GM12878 (cell line): Measurements from ENCODE around the gene MEGF6. TPM values are rescaled to one million over a fixed set of nuclear protein-coding genes. Genes with fewer than 3 reads are reported as not detected.

Experiments
- ATAC-seq: fragments of 200-7000 bp; cut with Tn5 transposase; 3 replicates; pipeline ENCODE4 v1.9.1; 2020; ENCODE audit warnings: mild to moderate bottlenecking, moderate library complexity
- BruUV-seq: library from RNA; stranded (reverse); fragments of 400-500 nt; replicated peaks from 2 replicates; lab custom pipeline; 2021; lab: Mats Ljungman, UMichigan
- CTCF ChIA-PET: fragments of 300-600 bp; sonication (Branson Sonifier 250); formaldehyde crosslinking; extraction: SDS; loops from one replicate; lab custom pipeline; 2021; ENCODE audit warnings: inconsistent platforms; lab: Yijun Ruan, JAX
- POLR2A ChIA-PET: fragments of 350-600 bp; formaldehyde crosslinking; extraction: SDS; loops from one replicate; lab custom pipeline; 2021; ENCODE audit warnings: inconsistent platforms; lab: Charles Lee
- RAD21 ChIA-PET: fragments of 300-600 bp; sonication (Branson Sonifier 250); formaldehyde crosslinking; loops from one replicate; lab custom pipeline; 2023; ENCODE audit warnings: antibody characterized with exemption; ENCODE audit not compliant: unreplicated experiment; lab: Charles Lee
- SMC1A ChIA-PET: fragments of 300-600 bp; sonication (Branson Sonifier 250); formaldehyde crosslinking; loops from one replicate; lab custom pipeline; 2023; ENCODE audit not compliant: unreplicated experiment, uncharacterized antibody; lab: Charles Lee
- DNase-seq: peaks from one replicate; pipeline ENCODE4 v3.0.0-alpha.2; 2011; ENCODE audit warnings: low read depth, low spot score
- FAIRE-seq: peaks from 3 replicates; lab custom pipeline; 2011; peaks lifted over from hg19 to GRCh38; lab: Jason Lieb, UNC
- H2AFZ ChIP-seq: 2 replicates; pipeline ENCODE4 v1.6.0; 2011; ENCODE audit warnings: low read depth, low read length, control low read depth; ENCODE audit not compliant: control insufficient read depth
- H3K27ac ChIP-seq: 2 replicates; pipeline ENCODE4 v1.5.1; 2011; ENCODE audit warnings: control low read depth; ENCODE audit not compliant: control insufficient read depth, insufficient read depth
- H3K27me3 ChIP-seq, 2 experiments: replicated peaks in 1 of 2; 2 replicates each; pipeline versions ENCODE4 v1.6.0 to v1.6.1; 2011; ENCODE audit warnings: low read length in 1 of 2; ENCODE audit not compliant: control insufficient read depth in 2 of 2, insufficient read depth in 2 of 2
- H3K36me3 ChIP-seq, 2 experiments: 2 replicates each; pipeline ENCODE4 v1.5.1; 2011; ENCODE audit warnings: low read length in 1 of 2; ENCODE audit not compliant: control insufficient read depth in 2 of 2, insufficient read depth in 2 of 2
- H3K4me1 ChIP-seq: 2 replicates; pipeline ENCODE4 v1.6.1; 2011; ENCODE audit warnings: mild to moderate bottlenecking, low read length, moderate library complexity, mixed read lengths; ENCODE audit not compliant: control insufficient read depth, insufficient read depth
- H3K4me2 ChIP-seq: 2 replicates; pipeline ENCODE4 v1.6.0; 2011; ENCODE audit warnings: control low read depth; ENCODE audit not compliant: control insufficient read depth, insufficient read depth
- H3K4me3 ChIP-seq: fragments of 200-600 bp; sonication (generic); 2 replicates; pipeline ENCODE4 v1.5.1; 2016
- H3K79me2 ChIP-seq: 2 replicates; pipeline ENCODE4 v1.6.0; 2011; ENCODE audit warnings: low read length; ENCODE audit not compliant: control insufficient read depth, insufficient read depth
- H3K9ac ChIP-seq: 2 replicates; pipeline ENCODE4 v1.8.0; 2011; ENCODE audit warnings: low read length, control low read depth, mixed read lengths; ENCODE audit not compliant: control insufficient read depth, insufficient read depth
- H3K9me3 ChIP-seq: replicated peaks from 3 replicates; pipeline ENCODE4 v1.5.1; 2011; ENCODE audit warnings: mild to moderate bottlenecking, low read length; ENCODE audit not compliant: control insufficient read depth, insufficient read depth
- H4K20me1 ChIP-seq: 2 replicates; pipeline ENCODE4 v1.6.0; 2011; ENCODE audit not compliant: control insufficient read depth, insufficient read depth
- BACH1 ChIP-seq: fragments of 450-650 bp; IDR thresholded peaks from 2 replicates; pipeline ENCODE4 v1.6.1; 2017; ENCODE audit warnings: mild to moderate bottlenecking, borderline replicate concordance
- CREB1 ChIP-seq: IDR thresholded peaks from 2 replicates; pipeline ENCODE4 v1.6.1; 2012; ENCODE audit warnings: low read depth, mild to moderate bottlenecking, inconsistent platforms
- E2F4 ChIP-seq: IDR thresholded peaks from 2 replicates; pipeline ENCODE4 v1.6.1; 2012; ENCODE audit warnings: low read depth, low read length, improper control_type of control experiment
- E2F8 ChIP-seq: fragments of 450-650 bp; IDR thresholded peaks from 2 replicates; pipeline ENCODE4 v1.6.1; 2018; ENCODE audit warnings: mild to moderate bottlenecking, low read depth, moderate library complexity; ENCODE audit not compliant: partially characterized antibody
- EGR1 ChIP-seq, 2 experiments: IDR thresholded peaks; 1 replicate in 1 of 2; 2 replicates in 1 of 2; pipeline ENCODE4 v1.6.1; 2011 to 2012; ENCODE audit warnings: low read depth in 2 of 2, low read length in 2 of 2, borderline replicate concordance in 1 of 2, mild to moderate bottlenecking in 1 of 2, moderate library complexity in 1 of 2
- HSF1 ChIP-seq: fragments of 150-350 bp; IDR thresholded peaks from 2 replicates; pipeline ENCODE4 v1.6.1; 2014; ENCODE audit warnings: mild to moderate bottlenecking, low read depth, low read length
- IKZF2 ChIP-seq, 2 experiments: fragments of 450-650 bp; IDR thresholded peaks; 2 replicates each; pipeline ENCODE4 v1.6.1; 2017; ENCODE audit warnings: mild to moderate bottlenecking in 2 of 2, moderate library complexity in 2 of 2
- MEF2A ChIP-seq: IDR thresholded peaks from 2 replicates; pipeline ENCODE4 v1.6.1; 2011; ENCODE audit warnings: low read depth, mild to moderate bottlenecking, low read length, moderate library complexity; ENCODE audit not compliant: insufficient read depth
- MLLT1 ChIP-seq: fragments of 450-650 bp; IDR thresholded peaks from 2 replicates; pipeline ENCODE4 v1.6.1; 2016; ENCODE audit warnings: mild to moderate bottlenecking
- MYB ChIP-seq: fragments of 150-350 bp; IDR thresholded peaks from 2 replicates; pipeline ENCODE4 v1.6.1; 2014; ENCODE audit warnings: mild to moderate bottlenecking, low read depth, low read length, borderline replicate concordance
- SIN3A ChIP-seq: IDR thresholded peaks from 2 replicates; pipeline ENCODE4 v1.6.1; 2012; ENCODE audit warnings: low read depth, low read length, improper control_type of control experiment
- SP1 ChIP-seq: IDR thresholded peaks from one replicate; pipeline ENCODE4 v1.6.1; 2011; ENCODE audit warnings: low read depth, low read length
- WRNIP1 ChIP-seq: IDR thresholded peaks from 2 replicates; pipeline ENCODE4 v1.6.1; 2011; ENCODE audit warnings: low read depth, low read length, improper control_type of control experiment, borderline replicate concordance
- ZZZ3 ChIP-seq: IDR thresholded peaks from 2 replicates; pipeline ENCODE4 v1.6.1; 2011; ENCODE audit warnings: low read depth; ENCODE audit not compliant: control insufficient read depth, insufficient read length
- WGBS: methylation state at CpG from one replicate; pipeline ENCODE4 v1.1.6; 2016; ENCODE audit warnings: low lambda C conversion rate; ENCODE audit not compliant: insufficient replicate concordance, insufficient coverage; ENCODE audit errors: missing lambda C conversion rate; 5-methylcytosine and 5-hydroxymethylcytosine counted together
- in situ Hi-C: fragments of 300-500 bp; cut with MboI; formaldehyde crosslinking; loops from 9 replicates; pipeline ENCODE4 v1.14.3; 2018; ENCODE audit warnings: mixed read lengths
- intact Hi-C: fragments of 100-400 bp; cut with micrococcal nuclease; formaldehyde crosslinking; loops from one replicate; pipeline ENCODE4 v1.14.2; 2022; ENCODE audit not compliant: unreplicated experiment
- polyA plus RNA-seq, 11 experiments: library from polyadenylated mRNA; depleted of rRNA in 4 of 11; unstranded in 6 of 11; stranded (reverse) in 5 of 11; fragments of >200 nt; fragmentation: Nextera tagmentation in 4 of 11; fragmentation: Illumina TruSeq in 1 of 11; extraction: Ambion mirVana in 4 of 11; extraction: Trizol in 1 of 11; gene quantifications; 1 replicate in 1 of 11; 2 replicates in 10 of 11; pipeline versions ENCODE4 v1.2.1 to v1.2.3, GENCODE V29; 2011 to 2016; ENCODE audit warnings: inconsistent platforms in 2 of 11, missing spikeins in 2 of 11, low read depth in 1 of 11
- total RNA-seq, 4 experiments: library from RNA; depleted of rRNA in 3 of 4; stranded (reverse); fragments of >200 nt in 3 of 4; fragmentation: Illumina TruSeq in 1 of 4; extraction: Trizol in 1 of 4; gene quantifications; 2 replicates each; pipeline versions ENCODE4 v1.2.1 to v1.2.3, GENCODE V29; 2013 to 2021

Gene MEGF6
- total and polyA plus RNA-seq, 10 of the 15 experiments (the other 5 are each of a cell fraction or from before 2014, with no cell fraction given): 0.03 to 0.41 TPM; not detected in 8

DNA sequence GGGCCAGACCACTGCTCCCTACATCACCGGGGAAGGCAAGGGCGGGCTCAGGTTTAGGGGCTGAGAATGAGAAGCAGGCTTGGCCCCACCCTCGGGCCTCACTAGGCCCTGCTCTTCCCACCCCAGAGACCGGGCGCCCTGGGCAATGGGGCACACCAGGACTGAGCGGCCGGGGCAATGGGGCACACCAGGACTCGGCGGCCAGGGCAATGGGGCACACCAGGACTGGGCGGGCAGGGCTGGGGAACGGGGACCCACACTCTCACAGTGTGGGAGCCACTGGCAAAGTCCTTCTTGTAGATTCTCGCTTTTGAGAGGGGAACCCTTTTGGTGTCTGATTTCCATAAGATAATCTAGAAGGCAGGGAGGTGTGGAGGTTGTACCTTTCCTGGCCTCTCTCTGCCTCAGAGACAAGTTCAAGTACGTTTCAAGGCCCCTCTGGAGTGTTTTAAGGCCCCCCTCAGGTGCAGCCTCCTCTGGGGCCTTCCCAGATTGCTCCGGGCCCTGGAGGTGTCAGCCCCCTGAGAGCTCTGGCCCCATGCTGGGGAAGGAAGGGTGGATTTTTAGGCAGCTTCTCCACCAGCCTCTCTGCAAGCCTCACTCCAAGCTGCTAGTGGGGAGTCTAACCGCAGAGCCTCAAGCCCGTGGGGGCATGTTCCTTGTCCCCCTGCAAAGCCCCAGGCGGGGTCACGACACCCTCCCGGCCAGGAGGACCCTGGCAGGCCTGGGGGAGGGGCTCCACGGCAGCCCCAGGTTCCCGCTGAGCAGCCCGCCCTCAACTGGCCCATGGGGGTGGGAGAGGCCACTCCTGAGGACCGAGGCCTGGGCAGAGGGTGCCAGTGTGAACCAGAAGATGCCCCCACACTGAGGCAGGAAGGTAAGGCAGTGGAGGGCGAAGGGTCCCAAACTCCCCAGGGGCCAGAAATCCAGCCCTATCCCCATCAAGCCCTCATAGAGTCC, 90.6 kb downstream of the MEGF6 start (continued):
- TF ChIP-seq MEF2A: no peak
- no peak for TF ChIP-seq EGR1 (IDR thresholded peaks at IDR 0.05; ENCODE audit: borderline replicate concordance in 1 of 2, low read depth in 2 of 2, low read length in 2 of 2)
- TF ChIP-seq SP1: no peak
- no peak for TF ChIP-seq ZZZ3
- no peak for TF ChIP-seq E2F4
- no peak for TF ChIP-seq IKZF2 (IDR thresholded peaks at IDR 0.05)

DNA sequence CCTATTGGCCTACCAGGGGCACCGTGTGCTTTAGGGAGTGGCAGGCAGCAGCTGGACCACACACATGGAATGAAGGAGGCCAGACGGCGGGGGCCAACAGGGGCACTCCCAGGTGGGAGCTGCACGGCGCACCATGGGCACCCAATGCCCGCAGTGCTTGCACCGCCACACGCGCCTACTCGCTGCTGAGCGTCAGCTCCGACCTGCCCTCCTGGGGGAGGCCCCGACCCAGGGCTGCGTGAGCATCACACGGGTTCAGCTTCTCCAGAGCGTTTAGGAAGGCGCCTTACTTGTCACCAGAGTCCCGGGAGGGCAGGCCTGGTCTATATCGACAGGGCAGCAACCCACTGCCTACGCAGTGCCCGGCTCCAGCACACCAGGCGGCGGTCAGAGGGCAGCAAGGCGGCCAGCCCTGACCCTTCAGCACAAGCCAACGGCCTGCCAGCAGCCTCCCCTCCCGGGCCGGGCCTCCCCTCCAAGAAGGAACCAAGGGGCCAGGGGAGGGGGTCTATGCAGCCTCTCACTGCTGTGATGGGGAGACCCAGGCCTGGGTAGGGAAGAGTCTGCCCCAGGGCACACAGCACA, 91.9 kb downstream of the MEGF6 start:
- in situ Hi-C loops (no loop called here), intact Hi-C loops (no loop called here)
- no peaks in the 10 kb centered on the region for H3K36me3 ChIP-seq
- H3K9me3 ChIP-seq: no peaks in the 10 kb centered on the region
- H4K20me1 ChIP-seq: no peaks in the 10 kb centered on the region
- ATAC-seq (no peak), FAIRE-seq (no peak), DNase-seq (no peak)
- H3K4me3 ChIP-seq: no peak overlapping the region
- H3K27ac ChIP-seq: no peak overlapping the region
- H2AFZ ChIP-seq: no peak overlapping the region
- no peaks in the 10 kb centered on the region for H3K79me2 ChIP-seq
- RAD21 ChIA-PET: no interaction called here
- CTCF ChIA-PET: interaction anchor here (1.2 kb wide), 1 partner anchor 240 kb away, joined by 4 read pairs; no protein-coding TSS in a partner anchor
- POLR2A ChIA-PET: no interaction called here
- SMC1A ChIA-PET: no interaction called here
- H3K27me3 ChIP-seq: no peaks in the 10 kb centered on the region; a peak in 1 of 4 replicates
- WGBS: 58% methylated on average over 26 of the region's 27 CpGs
- H3K4me2 ChIP-seq: no peak overlapping the region
- H3K9ac ChIP-seq: no peak overlapping the region
- H3K4me1 ChIP-seq: no peaks in the 10 kb centered on the region
- BruUV-seq: no TSS peak
- TF ChIP-seq CREB1 (no peak), HSF1 (no peak), IKZF2 (IDR thresholded peaks at IDR 0.05) (no peak), SIN3A (no peak), MYB (no peak), WRNIP1 (no peak), E2F8 (no peak), BACH1 (no peak), MLLT1 (no peak)
